CD4-positive, alpha-beta T cell treated with Interleukin-15 for 4 hours (primary cell): ENCODE data around the gene ETFDH.
"Not testable (repeated sequence)": the region's sequence is repeated elsewhere in the genome, so short reads cannot be mapped to it uniquely, and the experiment has no call there.

Source experiments
- DNase-seq: peaks from one replicate; pipeline ENCODE4 v3.0.0-alpha.2; 2020; ENCODE audit warnings: low spot score

ETFDH gene

GRCh38 chr4:158671915-158672806, at the start of gene ETFDH:
ETFDH (plus strand) TSS chr4:158672296; CDS start chr4:158672457, 161 bp downstream.
- peak; percentile 99 for DNase-seq

- DNase-seq, result peak; percentile 17
Measured at GRCh38 chr4:158624889-158625478, 47.1 kb upstream of the ETFDH start.

GRCh38 chr4:158625544-158625943, 46.6 kb upstream of the ETFDH start:
- DNase-seq, result no peak

GRCh38 chr4:158630893-158631292, 41.2 kb upstream of the ETFDH start:
- DNase-seq, result no peak

- no peak for DNase-seq
Measured at GRCh38 chr4:158636619-158637018, 35.5 kb upstream of the ETFDH start.

GRCh38 chr4:158644356-158644755, 27.7 kb upstream of the ETFDH start:
- DNase-seq, result no peak

GRCh38 chr4:158644760-158645159, 27.3 kb upstream of the ETFDH start:
- no peak for DNase-seq

GRCh38 chr4:158649111-158649680, 22.9 kb upstream of the ETFDH start:
- no peak for DNase-seq

- DNase-seq, result peak; percentile 1
Measured at GRCh38 chr4:158652920-158653319, 19.2 kb upstream of the ETFDH start.

- DNase-seq, result no peak
Measured at GRCh38 chr4:158656439-158656838, 15.7 kb upstream of the ETFDH start.

- DNase-seq, result no peak
Measured at GRCh38 chr4:158657291-158657690, 14.8 kb upstream of the ETFDH start.

GRCh38 chr4:158663255-158663654, 8.8 kb upstream of the ETFDH start:
- not testable (repeated sequence) for DNase-seq

GRCh38 chr4:158663707-158664625, 8.1 kb upstream of the ETFDH start:
- DNase-seq, result not testable (repeated sequence)

- DNase-seq, result no peak
Measured at GRCh38 chr4:158664806-158665205, 7.3 kb upstream of the ETFDH start.

- DNase-seq, result no peak
Measured at GRCh38 chr4:158666892-158667291, 5.2 kb upstream of the ETFDH start.

GRCh38 chr4:158667651-158668198, 4.4 kb upstream of the ETFDH start:
- DNase-seq, result peak; percentile 20

GRCh38 chr4:158669310-158669709, 2.8 kb upstream of the ETFDH start:
- DNase-seq, result no peak

GRCh38 chr4:158670975-158671664, 976 bp upstream of the ETFDH start:
- peak; percentile 34 for DNase-seq

- DNase-seq, result no peak
Measured at GRCh38 chr4:158671665-158671914, 506 bp upstream of the ETFDH start, which contains the start of gene C4orf46. C4orf46 (minus strand) TSS chr4:158671887; CDS start chr4:158671801, 86 bp downstream.

- DNase-seq, result no peak
Measured at GRCh38 chr4:158673633-158674032, 1.5 kb downstream of the ETFDH start.

GRCh38 chr4:158676076-158676475, 4.0 kb downstream of the ETFDH start:
- no peak for DNase-seq
